ENCODE data around the gene TTC34. TPM values are rescaled to one million over a fixed set of nuclear protein-coding genes. Genes with fewer than 3 reads are reported as not detected.
A peak's percentile ranks its signal among the peaks of the same experiment; 100 is the strongest.

Gene TTC34
- total RNA-seq, 1 experiment from 2014 or later: 0.92 TPM

DNA sequence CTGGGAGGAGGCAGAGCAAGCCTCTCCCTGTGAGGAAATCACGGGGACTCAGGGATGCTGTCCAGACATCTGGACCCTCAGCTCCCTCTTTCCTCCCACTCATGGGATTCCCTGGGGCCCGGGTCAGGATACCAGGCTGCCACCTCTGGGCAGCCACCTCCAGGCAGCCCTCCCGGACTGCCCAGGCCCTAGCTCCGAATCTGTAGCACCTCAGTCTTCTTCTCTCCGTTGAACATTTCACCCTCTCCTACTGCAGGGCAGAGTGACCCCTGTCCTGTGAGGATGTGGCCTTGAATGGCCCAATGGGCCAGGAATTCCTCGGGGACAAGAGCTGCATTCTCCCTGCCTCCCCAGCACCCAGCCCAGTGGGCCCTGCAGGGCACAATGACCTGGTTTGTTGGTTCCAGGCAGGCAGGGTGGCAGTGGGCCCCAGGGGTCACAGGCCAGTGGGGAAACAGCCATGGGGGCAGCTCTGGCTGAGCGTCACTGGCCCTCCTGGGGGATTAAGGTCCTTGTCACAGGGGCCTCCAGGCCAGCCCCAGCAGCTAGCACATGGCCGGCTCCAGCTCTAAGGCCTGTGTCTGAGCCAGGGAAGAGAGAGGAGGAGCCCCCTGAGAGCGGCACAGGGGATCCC, 9.5 kb upstream of the TTC34 start:
- Mint-ChIP-seq H3K27ac (peak overlapping the region in 1 of 3 experiments; percentile 44; a peak in 1 of 7 replicates), H3K4me1 (no peaks in the 10 kb centered on the region)
- DNase-seq: no peak

More for the DNA sequence above, 9.5 kb upstream of the TTC34 start:
- H3K14ac ChIP-seq (ENCODE audit: insufficient read depth, low read length): no peak overlapping the region
- peaks cover 3 to 18% (median 12%) of the 10 kb centered on the region in 3 experiments; a peak in 5 of 7 replicates for H3K36me3 Mint-ChIP-seq (ENCODE audit: insufficient read depth in 1 of 3, low read depth in 3 of 3)
- H3K79me1 ChIP-seq (ENCODE audit: insufficient read depth, low read depth, low read length, poor library complexity, severe bottlenecking): no peaks in the 10 kb centered on the region
- H3K18ac ChIP-seq (ENCODE audit: insufficient read length, low read depth, low read length): no peak overlapping the region
- H2BK12ac ChIP-seq (ENCODE audit: insufficient read length, low read depth, low read length): no peak overlapping the region
- no CpG with 5 or more reads among the region's 9 CpGs for WGBS (ENCODE audit: extremely low coverage, insufficient read length, low lambda C conversion rate)
- H3K27me3 Mint-ChIP-seq (ENCODE audit: low read depth): no peaks in the 10 kb centered on the region; the same call in 1 of the 2 replicates
- no peaks in the 10 kb centered on the region for H3K27me3 ChIP-seq (ENCODE audit: insufficient read depth, low read length)
- no peaks in the 10 kb centered on the region for H3K23me2 ChIP-seq (ENCODE audit: insufficient read length, low read depth, low read length, poor library complexity, severe bottlenecking)
- H2BK20ac ChIP-seq (ENCODE audit: low read depth, low read length, poor library complexity, severe bottlenecking): no peak overlapping the region
- H4K5ac ChIP-seq (ENCODE audit: insufficient read length, low read depth, low read length): no peak overlapping the region
- no peak overlapping the region for H2BK15ac ChIP-seq (ENCODE audit: low read depth, low read length)
- no peak overlapping the region for H3K23ac ChIP-seq (ENCODE audit: insufficient read length, low read depth, low read length)
- TF ChIP-seq, protein P1, sequence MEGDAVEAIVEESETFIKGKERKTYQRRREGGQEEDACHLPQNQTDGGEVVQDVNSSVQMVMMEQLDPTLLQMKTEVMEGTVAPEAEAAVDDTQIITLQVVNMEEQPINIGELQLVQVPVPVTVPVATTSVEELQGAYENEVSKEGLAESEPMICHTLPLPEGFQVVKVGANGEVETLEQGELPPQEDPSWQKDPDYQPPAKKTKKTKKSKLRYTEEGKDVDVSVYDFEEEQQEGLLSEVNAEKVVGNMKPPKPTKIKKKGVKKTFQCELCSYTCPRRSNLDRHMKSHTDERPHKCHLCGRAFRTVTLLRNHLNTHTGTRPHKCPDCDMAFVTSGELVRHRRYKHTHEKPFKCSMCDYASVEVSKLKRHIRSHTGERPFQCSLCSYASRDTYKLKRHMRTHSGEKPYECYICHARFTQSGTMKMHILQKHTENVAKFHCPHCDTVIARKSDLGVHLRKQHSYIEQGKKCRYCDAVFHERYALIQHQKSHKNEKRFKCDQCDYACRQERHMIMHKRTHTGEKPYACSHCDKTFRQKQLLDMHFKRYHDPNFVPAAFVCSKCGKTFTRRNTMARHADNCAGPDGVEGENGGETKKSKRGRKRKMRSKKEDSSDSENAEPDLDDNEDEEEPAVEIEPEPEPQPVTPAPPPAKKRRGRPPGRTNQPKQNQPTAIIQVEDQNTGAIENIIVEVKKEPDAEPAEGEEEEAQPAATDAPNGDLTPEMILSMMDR (conservative IDR thresholded peaks at IDR 0.05): no peak
- H3K4me3 Mint-ChIP-seq: no peak overlapping the region
- no peak overlapping the region for H3K4ac ChIP-seq (ENCODE audit: low read depth, low read length)
- H3T11ph ChIP-seq (ENCODE audit: low read length): no peak overlapping the region
- no peak overlapping the region for H3K56ac ChIP-seq (ENCODE audit: insufficient read length, low read depth, low read length)
- no peak overlapping the region for H3K9ac ChIP-seq (ENCODE audit: extremely low read depth, insufficient read length, low read length)
- H2AFZ ChIP-seq (ENCODE audit: low read length): no peak overlapping the region
- no peaks in the 10 kb centered on the region for H3K79me2 ChIP-seq (ENCODE audit: insufficient read depth, low read length)
- no peak overlapping the region for H4K8ac ChIP-seq (replicated peaks; ENCODE audit: insufficient read length, low read depth, low read length)
- H4K20me1 ChIP-seq (ENCODE audit: control insufficient read depth, insufficient read depth, insufficient read length): no peaks in the 10 kb centered on the region
- no peak overlapping the region for H3K27ac ChIP-seq (ENCODE audit: insufficient read length, low read depth, low read length)
- peaks cover 85% of the 10 kb centered on the region for H3K9me3 ChIP-seq (ENCODE audit: control insufficient read depth, low read depth, low read length)
- H2BK5ac ChIP-seq (ENCODE audit: insufficient read length, low read length): no peak overlapping the region
- H2BK120ac ChIP-seq (ENCODE audit: low read depth, low read length, poor library complexity, severe bottlenecking): no peak overlapping the region
- H2AK5ac ChIP-seq (ENCODE audit: insufficient read length, low read length): no peak overlapping the region
- no peak overlapping the region for H3K4me2 ChIP-seq (ENCODE audit: insufficient read depth, insufficient read length, low read length)
- H3K4me1 ChIP-seq (ENCODE audit: insufficient read depth, low read length): no peaks in the 10 kb centered on the region
- H3K9me3 Mint-ChIP-seq: peaks cover 20 to 83% of the 10 kb centered on the region in 2 experiments
- H4K91ac ChIP-seq (ENCODE audit: insufficient read length, low read depth, low read length): no peak overlapping the region

All from H9 (cell line).